Fibroblast of pulmonary artery (primary cell): Measurements from ENCODE around the gene RFC2.
"Not testable (repeated sequence)": the region's sequence is repeated elsewhere in the genome, so short reads cannot be mapped to it uniquely, and the experiment has no call there.

Experiments used
- DNase-seq: peaks from one replicate; pipeline ENCODE4 v3.0.0-alpha.2; 2010; ENCODE audit warnings: low read depth
- H3K4me3 ChIP-seq: replicated peaks from 2 replicates; pipeline ENCODE4 v1.5.1; 2011; ENCODE audit warnings: low read depth, mild to moderate bottlenecking, control low read depth, low read length, moderate library complexity
- CTCF ChIP-seq: IDR thresholded peaks from 2 replicates; pipeline ENCODE4 v1.5.1; 2011; ENCODE audit warnings: mild to moderate bottlenecking, control low read depth, low read length, inconsistent platforms; ENCODE audit errors: missing control alignments

The RFC2 gene

GRCh38 chr7:74256491-74257408 lies 2.6 kb upstream of the RFC2 start:
- TF ChIP-seq CTCF, result no peak
- no peak overlapping the region for H3K4me3 ChIP-seq
- DNase-seq, result peak; percentile 82

GRCh38 chr7:74255461-74255860 lies 1.3 kb upstream of the RFC2 start:
- peak overlapping the region; percentile 97 for H3K4me3 ChIP-seq
- not testable (repeated sequence) for DNase-seq

- TF ChIP-seq CTCF, result no peak
- H3K4me3 ChIP-seq, result peak overlapping the region; percentile 97
- no peak for DNase-seq
These were observed 720 bp upstream of the RFC2 start for GRCh38 chr7:74254858-74255379.

GRCh38 chr7:74253835-74254128 lies 417 bp downstream of the RFC2 start:
- peak overlapping the region; percentile 97 for H3K4me3 ChIP-seq
- no peak for DNase-seq
- no peak for TF ChIP-seq CTCF

- no peak for TF ChIP-seq CTCF
- peak overlapping the region; percentile 97 for H3K4me3 ChIP-seq
- no peak for DNase-seq
These were observed 868 bp downstream of the RFC2 start for GRCh38 chr7:74253331-74253730.

- DNase-seq, result no peak
- TF ChIP-seq CTCF, result no peak
- no peak overlapping the region for H3K4me3 ChIP-seq
These were observed 1.3 kb downstream of the RFC2 start for GRCh38 chr7:74252893-74253292.

- H3K4me3 ChIP-seq, DNase-seq: not testable (repeated sequence)
These were observed 5.1 kb downstream of the RFC2 start for GRCh38 chr7:74249058-74249457.

- no peak for DNase-seq
- no peak overlapping the region for H3K4me3 ChIP-seq
- TF ChIP-seq CTCF, result no peak
These were observed 6.0 kb downstream of the RFC2 start for GRCh38 chr7:74248156-74248555.
